Right forelimb (tissue), 1 donor: ENCODE data around the gene NUDT8.
"Not testable (repeated sequence)": the region's sequence is repeated elsewhere in the genome, so short reads cannot be mapped to it uniquely, and the experiment has no call there.

Experiments used
- DNase-seq: peaks from one replicate; pipeline ENCODE4 v3.0.0-alpha.2; 2018

Gene NUDT8

GRCh38 chr11:67659651-67660165 lies 30.0 kb upstream of the NUDT8 start:
- DNase-seq: not testable (repeated sequence)

- no peak for DNase-seq
Measured at GRCh38 chr11:67657300-67657699, 27.6 kb upstream of the NUDT8 start.

DNA sequence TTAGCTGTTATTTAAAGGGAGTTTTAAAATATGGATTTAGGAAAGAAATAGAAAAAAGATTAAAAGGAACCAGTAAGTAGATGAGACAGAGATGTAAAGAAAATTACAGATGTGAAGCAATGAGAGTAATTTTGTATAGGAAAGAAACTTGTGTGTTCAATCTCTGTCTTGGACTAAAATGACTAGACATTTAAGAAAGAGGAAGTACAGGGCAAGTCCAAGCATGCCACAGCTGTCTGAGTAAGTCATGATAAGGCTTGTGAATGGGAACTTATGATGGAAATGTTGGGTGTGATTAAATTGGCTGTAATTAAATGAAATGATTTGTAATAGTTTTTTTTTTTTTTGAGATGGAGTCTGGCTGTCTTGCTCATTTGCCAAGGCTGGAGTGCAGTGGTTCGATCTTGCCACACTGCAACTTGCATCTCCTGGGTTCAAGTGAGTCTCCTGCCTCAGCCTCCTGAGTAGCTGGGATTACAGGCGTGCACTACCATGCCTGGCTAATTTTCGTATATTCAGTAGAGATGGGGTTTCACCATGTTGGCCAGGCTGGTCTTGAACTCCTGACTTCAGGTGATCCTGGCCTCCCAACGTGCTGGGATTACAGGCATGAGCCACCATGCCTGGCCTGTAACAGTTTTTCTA lies 26.7 kb upstream of the NUDT8 start:
- no peak for DNase-seq

GRCh38 chr11:67654225-67654624 lies 24.5 kb upstream of the NUDT8 start:
- DNase-seq: no peak

GRCh38 chr11:67652965-67653845 lies 23.5 kb upstream of the NUDT8 start:
- no peak for DNase-seq

DNA sequence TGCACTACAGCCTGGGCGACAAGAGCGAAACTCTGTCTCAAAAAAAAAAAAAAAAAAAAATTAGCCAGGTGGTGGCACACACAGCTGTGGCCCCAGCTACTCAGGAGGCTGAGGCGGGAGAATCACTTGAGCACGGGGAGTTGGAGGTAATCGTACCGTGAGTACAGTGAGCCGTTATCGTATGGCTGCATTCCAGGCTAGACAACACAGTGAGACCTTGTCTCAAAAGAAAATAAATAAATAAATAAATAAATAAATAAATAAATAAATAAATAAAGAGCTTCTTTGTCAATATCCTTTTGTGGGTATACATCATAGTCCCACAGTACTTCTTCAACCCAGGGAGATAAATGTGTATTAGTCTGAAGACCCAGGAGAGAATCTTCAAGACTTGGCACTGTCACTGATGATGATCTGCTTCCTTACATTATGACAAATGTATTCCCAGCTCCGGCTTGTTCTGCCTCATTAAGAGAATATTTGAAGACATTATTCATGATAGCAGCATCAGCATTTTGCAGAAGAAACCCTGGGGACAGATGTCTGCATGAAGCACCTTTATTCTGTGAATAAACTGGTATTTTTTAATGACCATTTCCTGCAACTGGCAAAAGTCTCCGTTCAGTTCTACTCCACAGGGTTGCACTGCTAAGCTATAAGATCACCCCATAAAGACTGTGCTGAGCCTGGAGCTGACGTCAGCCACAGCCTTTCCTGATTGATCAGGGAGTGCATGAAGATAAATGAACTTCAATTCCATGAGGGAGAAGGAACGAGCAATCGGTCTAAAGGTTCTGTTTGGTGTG lies 22.4 kb upstream of the NUDT8 start:
- DNase-seq: no peak

DNA sequence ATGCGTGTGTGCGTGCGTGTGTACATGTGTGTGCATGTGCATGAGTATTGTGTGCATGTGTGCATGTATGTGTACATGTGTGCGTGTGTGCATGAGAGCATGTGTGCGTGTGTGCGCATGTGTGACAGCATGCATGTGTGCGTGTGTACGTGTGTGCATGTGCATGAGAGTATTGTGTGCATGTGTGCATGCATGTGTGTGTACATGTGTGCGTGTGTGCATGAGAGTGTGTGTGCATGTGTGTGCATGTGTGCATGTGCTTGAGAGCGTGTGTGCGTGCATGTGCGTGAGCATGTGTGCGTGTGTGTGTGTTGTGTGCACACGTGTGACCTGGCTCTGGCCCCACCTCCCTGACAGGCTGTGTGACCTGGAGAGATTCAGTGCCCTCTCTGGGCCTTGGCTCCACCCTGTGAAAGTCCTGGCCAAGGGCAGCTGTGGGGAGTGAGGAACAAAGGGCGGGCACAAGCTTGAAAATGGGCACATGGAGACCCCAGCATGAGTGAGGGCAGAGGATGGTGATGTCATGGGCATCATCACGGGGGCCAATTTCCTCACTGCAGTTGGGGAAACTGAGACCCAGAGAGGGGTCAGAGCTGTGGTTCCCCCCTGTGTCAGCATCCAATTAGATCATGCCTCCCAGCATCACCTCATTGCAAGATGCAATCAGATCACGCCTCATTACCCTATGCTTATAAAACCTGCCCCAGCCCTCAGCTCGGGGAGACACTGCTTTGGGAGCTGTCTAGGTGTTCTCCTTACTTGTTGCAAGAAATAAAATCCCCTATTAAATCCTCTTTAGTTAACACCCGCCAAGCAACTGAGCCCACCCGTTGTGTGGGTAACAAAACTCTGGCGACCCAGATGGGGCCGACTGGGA lies 20.1 kb upstream of the NUDT8 start:
- no peak for DNase-seq

DNA sequence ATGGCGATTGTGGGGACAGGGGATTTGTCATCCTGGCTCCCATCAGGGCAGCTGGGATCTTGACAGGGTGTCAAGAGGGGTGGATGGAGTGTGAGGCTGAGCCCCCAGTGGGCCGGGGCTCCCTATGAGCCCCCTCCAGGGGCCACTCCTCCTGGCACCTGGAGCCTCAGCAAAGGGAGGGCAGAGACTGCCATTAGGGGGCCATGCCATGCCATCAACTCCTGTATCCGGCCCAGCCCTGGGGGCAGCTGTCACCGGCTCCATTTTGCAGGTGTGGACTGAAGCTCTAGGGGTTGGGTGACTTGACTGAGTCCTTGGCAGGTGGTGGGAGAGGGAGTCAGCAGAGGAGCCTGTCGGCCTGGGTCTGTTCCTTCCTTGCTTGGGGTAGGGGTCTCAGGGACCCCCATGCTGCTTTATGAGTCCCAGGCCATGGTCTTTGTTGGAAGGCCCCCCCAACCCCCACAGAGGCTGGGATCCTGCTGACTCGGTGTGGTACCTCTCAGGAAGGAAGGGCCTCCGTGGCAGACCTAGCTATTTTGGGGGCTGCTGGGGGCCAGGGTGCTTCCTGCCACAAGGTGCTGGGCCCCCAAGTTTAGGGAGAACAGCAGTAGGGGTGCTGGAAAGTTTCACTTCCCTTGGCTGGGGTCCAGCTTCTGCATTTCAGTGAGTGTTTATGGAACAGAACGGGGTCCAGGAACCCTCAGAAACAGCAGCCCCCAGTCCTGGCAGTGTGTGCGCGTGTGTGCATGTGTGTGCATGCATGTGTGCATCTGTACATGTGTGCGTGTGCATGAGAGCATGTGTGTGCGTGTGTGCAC lies 19.3 kb upstream of the NUDT8 start:
- no peak for DNase-seq

- DNase-seq: no peak
Measured at GRCh38 chr11:67648140-67648795, 18.5 kb upstream of the NUDT8 start.

DNA sequence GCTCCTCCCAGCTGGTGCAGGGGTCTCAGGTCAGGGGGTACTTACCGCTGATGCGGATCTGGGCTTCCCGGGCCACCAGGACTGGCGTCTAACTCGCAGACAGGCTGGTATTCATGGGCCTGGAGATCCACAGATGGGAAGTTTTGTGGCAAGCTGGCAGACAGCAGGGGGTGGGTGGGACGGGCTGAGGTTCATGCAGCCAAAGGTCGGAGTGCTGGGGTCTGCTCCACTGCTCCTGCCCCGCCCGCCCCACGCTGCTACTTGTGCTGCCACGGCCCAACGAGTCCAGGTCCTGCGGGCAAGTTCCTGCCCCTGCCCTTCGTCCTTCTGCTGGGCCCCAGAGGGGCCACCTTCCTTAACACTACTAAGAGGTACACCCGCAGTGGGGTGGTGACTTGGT lies 17.7 kb upstream of the NUDT8 start:
- DNase-seq: no peak

DNA sequence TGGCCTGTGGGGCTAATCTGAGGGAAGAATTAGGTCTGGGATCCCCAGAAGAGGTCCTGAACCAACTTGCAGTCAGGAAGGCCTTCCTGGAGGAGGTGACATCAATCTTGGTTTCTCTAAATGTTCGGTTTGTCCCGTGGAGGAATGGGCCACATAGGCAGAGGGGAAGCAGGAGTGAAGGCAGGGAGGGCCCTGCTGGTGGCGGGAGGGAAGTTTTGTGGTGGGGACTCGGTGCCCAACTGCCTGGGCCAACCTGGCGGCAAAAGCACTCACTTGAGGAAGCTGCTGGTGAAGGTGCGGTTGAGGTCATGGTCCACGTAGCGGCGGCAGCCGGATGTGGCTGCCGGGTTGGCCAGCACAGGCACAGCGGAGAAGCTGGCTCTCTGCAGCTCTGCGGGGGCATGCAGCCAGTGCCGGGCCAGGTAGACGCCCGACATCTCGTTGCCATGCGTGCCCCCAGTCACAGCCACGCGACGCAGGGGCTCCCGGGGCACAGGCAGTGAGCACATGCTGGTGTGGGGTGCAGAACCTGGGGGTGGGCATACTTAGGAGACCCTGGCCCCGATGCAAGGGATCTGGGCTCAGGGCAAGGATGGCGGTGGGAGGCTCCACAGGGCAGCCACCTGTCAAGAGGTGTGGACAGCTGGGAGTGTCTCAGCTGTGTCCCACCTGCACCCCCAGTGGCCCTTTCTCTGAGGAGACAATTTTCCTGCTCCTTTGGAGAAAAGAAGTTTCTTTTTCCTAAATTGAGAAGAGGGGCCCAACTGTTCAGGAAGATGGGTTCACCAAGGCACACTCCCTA lies 17.0 kb upstream of the NUDT8 start:
- no peak for DNase-seq

- DNase-seq: no peak
Measured at GRCh38 chr11:67645521-67646461, 16.1 kb upstream of the NUDT8 start.

DNA sequence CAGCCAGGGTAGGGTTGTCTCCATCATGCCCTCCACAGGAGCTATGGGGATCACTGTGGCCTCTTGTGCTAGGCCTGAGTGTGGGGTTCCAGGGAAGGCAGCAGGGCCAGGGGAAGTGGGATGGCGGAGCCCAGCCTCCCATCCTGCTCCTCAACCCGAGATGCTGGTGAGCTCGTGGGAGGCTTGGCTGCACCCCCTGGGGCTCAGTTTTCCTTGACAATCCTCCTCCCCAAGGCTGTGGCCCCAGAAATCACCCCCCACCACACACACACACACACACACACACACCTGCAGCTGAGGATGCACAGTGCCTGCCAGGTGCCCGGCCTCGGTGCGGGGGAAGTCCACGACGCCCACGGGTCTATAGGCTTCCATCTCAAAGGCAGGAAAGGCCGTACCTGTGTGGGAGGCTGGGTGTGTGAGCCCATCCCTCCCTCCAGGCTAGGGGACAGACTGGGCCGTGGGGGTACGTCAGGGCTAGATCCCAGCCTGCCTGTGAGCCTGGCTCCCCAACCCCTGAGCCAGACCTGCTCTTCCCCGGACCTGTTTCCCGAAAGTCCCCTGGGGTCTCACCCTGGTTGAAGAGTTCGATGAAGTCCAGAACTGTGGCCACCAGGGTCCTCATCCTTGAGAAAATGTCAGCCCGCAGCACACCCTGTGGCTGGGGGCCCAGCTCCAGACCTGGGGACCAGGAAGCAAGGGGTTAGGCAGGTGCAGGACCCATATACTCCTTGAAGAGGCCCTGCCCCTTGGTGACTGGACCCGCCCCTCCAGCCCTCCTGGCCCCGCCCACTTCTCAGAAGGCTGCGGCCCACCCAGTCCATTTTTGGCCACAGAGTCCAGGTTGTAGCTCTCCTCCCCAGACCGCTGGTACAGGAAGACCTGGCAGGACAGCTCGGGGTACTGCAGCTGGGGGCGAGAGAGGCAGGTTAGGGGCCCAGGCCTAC lies 15.0 kb upstream of the NUDT8 start:
- DNase-seq: no peak

GRCh38 chr11:67644042-67644441 lies 14.3 kb upstream of the NUDT8 start:
- no peak for DNase-seq

GRCh38 chr11:67642173-67643120 lies 12.7 kb upstream of the NUDT8 start:
- DNase-seq: no peak
